Esophagus squamous epithelium (tissue), 5 donors: ENCODE measurements around the gene PPME1. TPM values are rescaled to one million over a fixed set of nuclear protein-coding genes. Genes with fewer than 3 reads are reported as not detected.

Experiments
- DNase-seq: peaks from one replicate; lab custom pipeline; 2025; lab: John Stamatoyannopoulos, UW
- H3K27ac ChIP-seq, 4 donors: fragments of 200-600 bp; sonication (generic); one replicate each; pipeline ENCODE4 v1.5.1; 2016 to 2019; ENCODE audit warnings: mild to moderate bottlenecking in 1 of 4
- H3K27me3 ChIP-seq, 4 donors: fragments of 200-600 bp; sonication (generic); 1 replicate in 3 of 4; 2 replicates in 1 of 4; pipeline versions ENCODE4 v1.5.1 to v1.6.0; 2017 to 2021; ENCODE audit warnings: antibody characterized with exemption in 1 of 4
- H3K36me3 ChIP-seq, 3 donors: fragments of 200-600 bp; sonication (generic); one replicate each; pipeline ENCODE4 v1.5.1; 2016 to 2019
- H3K4me1 ChIP-seq, 3 donors: fragments of 200-600 bp; sonication (generic); one replicate each; pipeline ENCODE4 v1.5.1; 2017 to 2019
- H3K4me3 ChIP-seq, 4 donors: fragments of 200-600 bp; sonication (generic); 1 replicate in 3 of 4; 2 replicates in 1 of 4; pipeline ENCODE4 v1.5.1; 2016 to 2019; ENCODE audit warnings: mild to moderate bottlenecking in 2 of 4, moderate library complexity in 1 of 4
- H3K9me3 ChIP-seq, 3 donors: fragments of 200-600 bp; sonication (generic); one replicate each; pipeline ENCODE4 v1.5.1; 2016 to 2019
- CTCF ChIP-seq, 6 experiments: fragments of 450-650 bp in 4 of 6; fragments of 200-600 bp in 2 of 6; sonication (generic) in 2 of 6; IDR thresholded peaks; one replicate each; pipeline ENCODE4 v1.5.1; 2016 to 2019; ENCODE audit warnings: antibody characterized with exemption in 6 of 6, mild to moderate bottlenecking in 4 of 6, moderate library complexity in 4 of 6
- POLR2A ChIP-seq, 4 donors: fragments of 450-650 bp; IDR thresholded peaks; one replicate each; pipeline ENCODE4 v1.6.1; 2017; ENCODE audit warnings: antibody characterized with exemption in 4 of 4, mild to moderate bottlenecking in 4 of 4, moderate library complexity in 3 of 4
- WGBS, 2 donors: methylation state at CpG; one replicate each; pipeline ENCODE4 v1.1.5; 2018; 5-methylcytosine and 5-hydroxymethylcytosine counted together
- intact Hi-C: fragments of 100-400 bp; cut with DNase I; formaldehyde crosslinking; loops from one replicate; pipeline ENCODE4 v1.15.0; 2022
- total RNA-seq, 4 donors: library from RNA; depleted of rRNA; stranded (reverse); fragments of >200 nt; gene quantifications; one replicate each; pipeline ENCODE4 v1.1.0, GENCODE V29; 2016
- donor health status: DM: yes; HTN: yes; CAD: no.

Gene PPME1
- total RNA-seq, 4 donors from 2014 or later: 20.6 to 29.3 (median 28.1) TPM

- Histone ChIP-seq H3K27ac (no peak overlapping the region), H3K4me1 (peaks cover 0 to 8% (median 4%) of the 10 kb centered on the region in 3 donors), H3K36me3 (no peaks in the 10 kb centered on the region), H3K27me3 (peaks cover 0 to 48% (median 0%) of the 10 kb centered on the region in 4 donors), H3K9me3 (no peaks in the 10 kb centered on the region), H3K4me3 (no peak overlapping the region)
- TF ChIP-seq CTCF (IDR thresholded peaks at IDR 0.05) (no peak), POLR2A (IDR thresholded peaks at IDR 0.05) (no peak)
- DNase-seq: no peak
- WGBS, 2 donors: 77 to 88% methylated on average over 2 of the region's 2 CpGs
- intact Hi-C loops: no loop called here
Observed at GRCh38 chr11:74262725-74263124, 91.6 kb downstream of the PPME1 start.

GRCh38 chr11:74265256-74265655 is 94.2 kb downstream of the PPME1 start:
- Histone ChIP-seq H3K27me3 (peaks cover 0 to 65% (median 2%) of the 10 kb centered on the region in 4 donors), H3K9me3 (no peaks in the 10 kb centered on the region), H3K36me3 (no peaks in the 10 kb centered on the region), H3K27ac (no peak overlapping the region), H3K4me1 (peaks cover 0 to 9% (median 0%) of the 10 kb centered on the region in 3 donors), H3K4me3 (no peak overlapping the region)
- DNase-seq: no peak
- TF ChIP-seq POLR2A (IDR thresholded peaks at IDR 0.05) (no peak), CTCF (IDR thresholded peaks at IDR 0.05) (no peak)
- WGBS, 2 donors: 83 to 100% methylated on average over 1 of the region's 1 CpG
- intact Hi-C loops: no loop called here

- DNase-seq: no peak
- peaks cover 0 to 9% (median 0%) of the 10 kb centered on the region in 3 donors for H3K4me1 ChIP-seq
- TF ChIP-seq POLR2A (IDR thresholded peaks at IDR 0.05) (no peak), CTCF (IDR thresholded peaks at IDR 0.05) (no peak)
- intact Hi-C loops: no loop called here
- no peak overlapping the region for H3K27ac ChIP-seq
- WGBS, 2 donors: 77 to 93% methylated on average over 2 to 6 of the region's 6 CpGs
- peaks cover 0 to 65% (median 2%) of the 10 kb centered on the region in 4 donors for H3K27me3 ChIP-seq
- no peaks in the 10 kb centered on the region for H3K36me3 ChIP-seq
- H3K9me3 ChIP-seq: no peaks in the 10 kb centered on the region
- no peak overlapping the region for H3K4me3 ChIP-seq
Observed at GRCh38 chr11:74267014-74267413, 95.9 kb downstream of the PPME1 start.

- TF ChIP-seq CTCF (IDR thresholded peaks at IDR 0.05): peak in 1 of 6 experiments; percentile 6
- TF ChIP-seq POLR2A (IDR thresholded peaks at IDR 0.05): no peak
- Histone ChIP-seq H3K4me1 (peaks cover 0 to 9% (median 0%) of the 10 kb centered on the region in 3 donors), H3K27me3 (peaks cover 0 to 58% (median 2%) of the 10 kb centered on the region in 4 donors), H3K27ac (no peak overlapping the region), H3K9me3 (no peaks in the 10 kb centered on the region), H3K4me3 (no peak overlapping the region), H3K36me3 (no peaks in the 10 kb centered on the region)
- DNase-seq: no peak
- intact Hi-C loops: no loop called here
- 55 to 71% methylated on average over 3 to 4 of the region's 4 CpGs for WGBS, 2 donors
Observed at GRCh38 chr11:74268456-74268855, 97.4 kb downstream of the PPME1 start.

GRCh38 chr11:74269161-74269811 is 98.2 kb downstream of the PPME1 start:
- 41 to 47% methylated on average over 10 to 11 of the region's 11 CpGs for WGBS, 2 donors
- no peaks in the 10 kb centered on the region for H3K36me3 ChIP-seq
- TF ChIP-seq POLR2A (IDR thresholded peaks at IDR 0.05): no peak
- no peak for TF ChIP-seq CTCF (IDR thresholded peaks at IDR 0.05)
- DNase-seq: no peak
- H3K4me3 ChIP-seq: no peak overlapping the region
- H3K9me3 ChIP-seq: no peaks in the 10 kb centered on the region
- no peak overlapping the region for H3K27ac ChIP-seq
- peaks cover 0 to 9% (median 0%) of the 10 kb centered on the region in 3 donors for H3K4me1 ChIP-seq
- H3K27me3 ChIP-seq: peaks cover 0 to 58% (median 2%) of the 10 kb centered on the region in 4 donors
- intact Hi-C loops: no loop called here
